Measurements from ENCODE around the gene SUSD4.

The SUSD4 gene

GRCh38 chr1:223390618-223391017 is 26.6 kb upstream of the SUSD4 start:
- no peak for DNase-seq (ENCODE audit: low spot score)
- no peak for TF ChIP-seq CTCF (IDR thresholded peaks at IDR 0.05; ENCODE audit: extremely low read depth, missing control alignments)

- DNase-seq (ENCODE audit: low spot score) = no peak
- no peak for TF ChIP-seq CTCF (IDR thresholded peaks at IDR 0.05; ENCODE audit: extremely low read depth, missing control alignments)
Observed at GRCh38 chr1:223386013-223386412, 22.0 kb upstream of the SUSD4 start.

- TF ChIP-seq CTCF (IDR thresholded peaks at IDR 0.05; ENCODE audit: extremely low read depth, missing control alignments) = no peak
- no peak for DNase-seq (ENCODE audit: low spot score)
Observed at GRCh38 chr1:223378754-223379153, 14.8 kb upstream of the SUSD4 start.

- no peak for DNase-seq (ENCODE audit: low spot score)
- no peak for TF ChIP-seq CTCF (IDR thresholded peaks at IDR 0.05; ENCODE audit: extremely low read depth, missing control alignments)
Observed at GRCh38 chr1:223374064-223374610, 10.2 kb upstream of the SUSD4 start.

- DNase-seq (ENCODE audit: low spot score) = no peak
- no peak for TF ChIP-seq CTCF (IDR thresholded peaks at IDR 0.05; ENCODE audit: extremely low read depth, missing control alignments)
Observed at GRCh38 chr1:223364685-223365382, 858 bp upstream of the SUSD4 start.

- no peak for TF ChIP-seq CTCF (IDR thresholded peaks at IDR 0.05; ENCODE audit: extremely low read depth, missing control alignments)
- no peak for DNase-seq (ENCODE audit: low spot score)
Observed at GRCh38 chr1:223363057-223363855, 720 bp downstream of the SUSD4 start.

- TF ChIP-seq CTCF (IDR thresholded peaks at IDR 0.05; ENCODE audit: extremely low read depth, missing control alignments) = no peak
- DNase-seq (ENCODE audit: low spot score) = no peak
Observed at GRCh38 chr1:223358826-223359225, 5.2 kb downstream of the SUSD4 start.

Data from GM20000 (cell line).